HL-60 (cell line): ENCODE data around the gene METTL25B.

Experiments used
- POLR2AphosphoS5 ChIP-seq: IDR thresholded peaks from 2 replicates; pipeline ENCODE4 v1.6.1; 2012; ENCODE audit warnings: low read depth
- TF ChIP-seq, protein P1 (sequence below): IDR thresholded peaks from 2 replicates; pipeline ENCODE4 v1.6.1; 2012; ENCODE audit warnings: low read depth; ENCODE audit not compliant: insufficient replicate concordance

DNA sequence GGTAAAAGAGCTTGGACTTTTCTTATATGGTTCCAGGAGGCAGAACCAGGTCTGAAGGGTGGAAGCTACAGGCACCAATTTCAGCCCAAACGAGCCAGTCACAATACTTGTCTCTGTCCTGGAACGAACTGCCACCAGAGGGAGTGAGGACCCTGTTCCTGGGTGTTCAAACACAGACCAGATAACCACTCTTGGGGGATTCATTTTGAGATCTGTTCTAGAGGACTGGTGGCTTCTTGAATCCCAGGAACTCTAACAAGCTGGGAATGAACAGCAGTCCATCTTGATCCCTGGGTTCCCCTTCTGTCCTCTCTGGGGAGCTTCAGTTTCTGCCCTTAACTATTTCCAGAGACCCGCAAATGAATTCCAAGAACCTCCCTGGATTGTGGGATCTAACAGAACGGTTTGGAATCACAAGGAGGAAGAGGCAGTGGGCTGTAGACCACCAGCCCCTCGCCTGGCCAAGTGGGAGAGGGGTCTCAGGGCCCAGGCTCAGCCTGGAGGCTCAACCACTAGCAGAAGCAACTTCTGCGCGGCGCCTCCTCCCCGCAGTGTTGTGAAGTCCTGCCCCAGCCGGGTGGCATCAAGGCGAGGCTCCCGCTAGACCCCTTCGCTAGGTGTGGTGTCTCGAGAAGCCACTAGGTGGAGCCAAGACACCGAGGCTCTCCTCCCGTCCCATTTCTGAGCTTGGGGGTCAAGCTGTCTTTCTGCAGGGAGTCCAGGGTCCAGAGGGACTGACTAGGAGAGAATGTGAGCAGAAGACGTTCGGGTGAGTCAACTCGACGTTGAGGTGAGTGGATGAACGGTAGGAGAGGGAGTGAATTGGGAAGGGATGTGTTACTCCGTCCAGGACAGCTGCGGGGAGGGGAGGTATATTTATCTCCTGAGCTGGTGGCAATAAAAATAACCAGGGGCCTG, 39.0 kb upstream of the METTL25B start:
- TF ChIP-seq POLR2AphosphoS5 = no peak
- TF ChIP-seq, protein P1, sequence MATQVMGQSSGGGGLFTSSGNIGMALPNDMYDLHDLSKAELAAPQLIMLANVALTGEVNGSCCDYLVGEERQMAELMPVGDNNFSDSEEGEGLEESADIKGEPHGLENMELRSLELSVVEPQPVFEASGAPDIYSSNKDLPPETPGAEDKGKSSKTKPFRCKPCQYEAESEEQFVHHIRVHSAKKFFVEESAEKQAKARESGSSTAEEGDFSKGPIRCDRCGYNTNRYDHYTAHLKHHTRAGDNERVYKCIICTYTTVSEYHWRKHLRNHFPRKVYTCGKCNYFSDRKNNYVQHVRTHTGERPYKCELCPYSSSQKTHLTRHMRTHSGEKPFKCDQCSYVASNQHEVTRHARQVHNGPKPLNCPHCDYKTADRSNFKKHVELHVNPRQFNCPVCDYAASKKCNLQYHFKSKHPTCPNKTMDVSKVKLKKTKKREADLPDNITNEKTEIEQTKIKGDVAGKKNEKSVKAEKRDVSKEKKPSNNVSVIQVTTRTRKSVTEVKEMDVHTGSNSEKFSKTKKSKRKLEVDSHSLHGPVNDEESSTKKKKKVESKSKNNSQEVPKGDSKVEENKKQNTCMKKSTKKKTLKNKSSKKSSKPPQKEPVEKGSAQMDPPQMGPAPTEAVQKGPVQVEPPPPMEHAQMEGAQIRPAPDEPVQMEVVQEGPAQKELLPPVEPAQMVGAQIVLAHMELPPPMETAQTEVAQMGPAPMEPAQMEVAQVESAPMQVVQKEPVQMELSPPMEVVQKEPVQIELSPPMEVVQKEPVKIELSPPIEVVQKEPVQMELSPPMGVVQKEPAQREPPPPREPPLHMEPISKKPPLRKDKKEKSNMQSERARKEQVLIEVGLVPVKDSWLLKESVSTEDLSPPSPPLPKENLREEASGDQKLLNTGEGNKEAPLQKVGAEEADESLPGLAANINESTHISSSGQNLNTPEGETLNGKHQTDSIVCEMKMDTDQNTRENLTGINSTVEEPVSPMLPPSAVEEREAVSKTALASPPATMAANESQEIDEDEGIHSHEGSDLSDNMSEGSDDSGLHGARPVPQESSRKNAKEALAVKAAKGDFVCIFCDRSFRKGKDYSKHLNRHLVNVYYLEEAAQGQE = no peak
